Measurements from ENCODE around the gene URM1.
"Not testable (repeated sequence)": the region's sequence is repeated elsewhere in the genome, so short reads cannot be mapped to it uniquely, and the experiment has no call there.

The URM1 gene

GRCh38 chr9:128370752-128371629 is at the start of gene URM1:
TSS of gene URM1 (plus strand) at chr9:128371374. CDS start at chr9:128371381, 7 bp downstream.
- peak; percentile 88 to 92 for DNase-seq (ENCODE audit: low read depth in 2 of 2)

GRCh38 chr9:128321879-128322403 is 49.2 kb upstream of the URM1 start:
- DNase-seq (ENCODE audit: low read depth in 2 of 2): no peak

GRCh38 chr9:128322404-128323211 is 48.6 kb upstream of the URM1 start, which contains the start of the genes COQ4 and TRUB2:
TSS of gene COQ4 (plus strand) at chr9:128322839. CDS start at chr9:128322859, 20 bp downstream.
TSS of gene TRUB2 (minus strand) at chr9:128322447. CDS start at chr9:128322408, 39 bp downstream.
- peak; percentile 84 to 85 for DNase-seq (ENCODE audit: low read depth in 2 of 2)

GRCh38 chr9:128323212-128323730 is 47.9 kb upstream of the URM1 start:
- no peak for DNase-seq (ENCODE audit: low read depth in 2 of 2)

- DNase-seq (ENCODE audit: low read depth in 2 of 2): no peak
Observed at GRCh38 chr9:128323791-128324190, 47.4 kb upstream of the URM1 start.

- DNase-seq (ENCODE audit: low read depth in 2 of 2): no peak
Observed at GRCh38 chr9:128324401-128324800, 46.8 kb upstream of the URM1 start.

GRCh38 chr9:128325629-128326028 is 45.5 kb upstream of the URM1 start:
- DNase-seq (ENCODE audit: low read depth in 2 of 2): no peak

GRCh38 chr9:128333451-128333869 is 37.7 kb upstream of the URM1 start:
- DNase-seq (ENCODE audit: low read depth in 2 of 2): no peak

GRCh38 chr9:128335161-128335560 is 36.0 kb upstream of the URM1 start:
- DNase-seq (ENCODE audit: low read depth in 2 of 2): no peak

GRCh38 chr9:128335914-128336313 is 35.3 kb upstream of the URM1 start:
- no peak for DNase-seq (ENCODE audit: low read depth in 2 of 2)

GRCh38 chr9:128337936-128338335 is 33.2 kb upstream of the URM1 start:
- DNase-seq (ENCODE audit: low read depth in 2 of 2): no peak

- DNase-seq (ENCODE audit: low read depth in 2 of 2): not testable (repeated sequence)
Observed at GRCh38 chr9:128338852-128339614, 32.1 kb upstream of the URM1 start.

- peak; percentile 55 to 66 for DNase-seq (ENCODE audit: low read depth in 2 of 2)
Observed at GRCh38 chr9:128339761-128340690, 31.1 kb upstream of the URM1 start, which contains the start of gene SLC27A4. TSS of gene SLC27A4 (plus strand) at chr9:128340527. CDS start at chr9:128343133, 2,606 bp downstream.

GRCh38 chr9:128340691-128341434 is 30.3 kb upstream of the URM1 start:
- no peak for DNase-seq (ENCODE audit: low read depth in 2 of 2)

GRCh38 chr9:128341435-128341849 is 29.7 kb upstream of the URM1 start:
- peak; percentile 25 to 37 for DNase-seq (ENCODE audit: low read depth in 2 of 2)

- no peak for DNase-seq (ENCODE audit: low read depth in 2 of 2)
Observed at GRCh38 chr9:128342971-128343680, 28.0 kb upstream of the URM1 start.

- DNase-seq (ENCODE audit: low read depth in 2 of 2): no peak
Observed at GRCh38 chr9:128343855-128344254, 27.3 kb upstream of the URM1 start.

- DNase-seq (ENCODE audit: low read depth in 2 of 2): no peak
Observed at GRCh38 chr9:128344931-128345605, 26.1 kb upstream of the URM1 start.

Data from stimulated activated CD8-positive, alpha-beta memory T cell treated with anti-CD3 and anti-CD28 coated beads, Interleukin-2, amount 100 ng/mL, for 1 hour (primary cell).